GM19238 (cell line): Measurements from ENCODE around the gene TEX101.
"Not testable (repeated sequence)": the region's sequence is repeated elsewhere in the genome, so short reads cannot be mapped to it uniquely, and the experiment has no call there.

Source experiments
- DNase-seq: peaks from one replicate; pipeline ENCODE4 v3.0.0; 2011; ENCODE audit warnings: low spot score; ENCODE audit not compliant: insufficient read length

Gene TEX101

GRCh38 chr19:43420954-43421353 is 6.3 kb downstream of the TEX101 start:
- DNase-seq: no peak

- DNase-seq: no peak
Observed at GRCh38 chr19:43422000-43422688, 7.5 kb downstream of the TEX101 start.

- no peak for DNase-seq
Observed at GRCh38 chr19:43422689-43423066, 8.0 kb downstream of the TEX101 start.

GRCh38 chr19:43423779-43424178 is 9.1 kb downstream of the TEX101 start:
- DNase-seq: no peak

GRCh38 chr19:43425567-43426392 is 11.1 kb downstream of the TEX101 start:
- DNase-seq: no peak

GRCh38 chr19:43429395-43429794 is 14.7 kb downstream of the TEX101 start:
- DNase-seq: no peak

GRCh38 chr19:43430142-43430710 is 15.5 kb downstream of the TEX101 start:
- DNase-seq: no peak

GRCh38 chr19:43430976-43431375 is 16.3 kb downstream of the TEX101 start:
- no peak for DNase-seq

GRCh38 chr19:43433358-43433673 is 18.6 kb downstream of the TEX101 start:
- no peak for DNase-seq

- DNase-seq: no peak
Observed at GRCh38 chr19:43433689-43434088, 19.0 kb downstream of the TEX101 start.

- no peak for DNase-seq
Observed at GRCh38 chr19:43435775-43436174, 21.1 kb downstream of the TEX101 start.

GRCh38 chr19:43437284-43437683 is 22.6 kb downstream of the TEX101 start:
- not testable (repeated sequence) for DNase-seq

- DNase-seq: no peak
Observed at GRCh38 chr19:43437712-43438111, 23.0 kb downstream of the TEX101 start.

- no peak for DNase-seq
Observed at GRCh38 chr19:43438291-43439031, 23.8 kb downstream of the TEX101 start.

- no peak for DNase-seq
Observed at GRCh38 chr19:43439032-43439708, 24.5 kb downstream of the TEX101 start.

GRCh38 chr19:43439709-43440063 is 25.0 kb downstream of the TEX101 start:
- no peak for DNase-seq

- no peak for DNase-seq
Observed at GRCh38 chr19:43441716-43442115, 27.0 kb downstream of the TEX101 start.

- DNase-seq: not testable (repeated sequence)
Observed at GRCh38 chr19:43444091-43444490, 29.4 kb downstream of the TEX101 start.

GRCh38 chr19:43444531-43445287 is 30.0 kb downstream of the TEX101 start:
- DNase-seq: no peak

GRCh38 chr19:43445426-43445825 is 30.7 kb downstream of the TEX101 start:
- DNase-seq: no peak
